ENCODE measurements around the gene SMC3.
A peak's percentile ranks its signal among the peaks of the same experiment; 100 is the strongest.

SMC3 gene

GRCh38 chr10:110643653-110644597 is 76.4 kb downstream of the SMC3 start, which contains the start of gene RBM20:
RBM20 (plus strand) TSS chr10:110644336; CDS start chr10:110644455, 119 bp downstream.
- FAIRE-seq (no peak), DNase-seq (ENCODE audit: low spot score) (peak; percentile 32)

GRCh38 chr10:110644598-110645462 is 77.3 kb downstream of the SMC3 start:
- FAIRE-seq (no peak), DNase-seq (ENCODE audit: low spot score) (no peak)

- no peak for FAIRE-seq
- DNase-seq (ENCODE audit: low spot score) = no peak
Observed at GRCh38 chr10:110646417-110647135, 79.1 kb downstream of the SMC3 start.

- no peak for FAIRE-seq
- no peak for DNase-seq (ENCODE audit: low spot score)
Observed at GRCh38 chr10:110647136-110647430, 79.6 kb downstream of the SMC3 start.

GRCh38 chr10:110648692-110649346 is 81.3 kb downstream of the SMC3 start:
- FAIRE-seq (no peak), DNase-seq (ENCODE audit: low spot score) (no peak)

GRCh38 chr10:110649347-110650264 is 82.1 kb downstream of the SMC3 start:
- FAIRE-seq (no peak), DNase-seq (ENCODE audit: low spot score) (no peak)

GRCh38 chr10:110650265-110650668 is 82.8 kb downstream of the SMC3 start:
- DNase-seq (ENCODE audit: low spot score) (no peak), FAIRE-seq (no peak)

- DNase-seq (ENCODE audit: low spot score) (peak; percentile 70), FAIRE-seq (peak; percentile 37)
Observed at GRCh38 chr10:110651044-110651958, 83.8 kb downstream of the SMC3 start.

- no peak for FAIRE-seq
- DNase-seq (ENCODE audit: low spot score) = no peak
Observed at GRCh38 chr10:110652475-110653118, 85.1 kb downstream of the SMC3 start.
